WTC11 (cell line): ENCODE results near the gene CREB3L1. TPM values are rescaled to one million over a fixed set of nuclear protein-coding genes. Genes with fewer than 3 reads are reported as not detected.

Experiments used
- ATF1 ChIP-seq: sonication (generic); formaldehyde crosslinking; IDR thresholded peaks from 2 replicates; pipeline ENCODE4 v1.8.1; 2023; ENCODE audit warnings: mild to moderate bottlenecking, moderate library complexity, missing genetic modification reagents
- CBFB ChIP-seq: sonication (generic); formaldehyde crosslinking; IDR thresholded peaks from 2 replicates; pipeline ENCODE4 v1.8.1; 2022; ENCODE audit warnings: mild to moderate bottlenecking, low read depth, missing genetic modification reagents
- ETV6 ChIP-seq: sonication (generic); formaldehyde crosslinking; IDR thresholded peaks from 2 replicates; pipeline ENCODE4 v1.8.1; 2022; ENCODE audit warnings: mild to moderate bottlenecking, missing genetic modification reagents
- FOXJ3 ChIP-seq: sonication (generic); formaldehyde crosslinking; IDR thresholded peaks from 2 replicates; pipeline ENCODE4 v1.9.0; 2021; ENCODE audit warnings: missing genetic modification reagents, mild to moderate bottlenecking, borderline replicate concordance
- FOXP1 ChIP-seq: sonication (generic); formaldehyde crosslinking; IDR thresholded peaks from 2 replicates; pipeline ENCODE4 v1.8.0; 2022; ENCODE audit warnings: missing genetic modification reagents, mild to moderate bottlenecking, moderate library complexity, borderline replicate concordance
- GTF2I ChIP-seq: fragments of 250-450 bp; sonication (Bioruptor Pico); conservative IDR thresholded peaks from 2 replicates; pipeline ENCODE4 v1.4.0; 2021; ENCODE audit warnings: mild to moderate bottlenecking
- HMGA2 ChIP-seq: fragments of 250-450 bp; sonication (Bioruptor Pico); IDR thresholded peaks from 2 replicates; pipeline ENCODE4 v1.4.0; 2021; ENCODE audit warnings: mild to moderate bottlenecking, moderate library complexity
- HMGXB4 ChIP-seq: sonication (generic); formaldehyde crosslinking; IDR thresholded peaks from 2 replicates; pipeline ENCODE4 v1.8.1; 2023; ENCODE audit warnings: mild to moderate bottlenecking, moderate library complexity, missing genetic modification reagents
- KAT7 ChIP-seq: sonication (generic); formaldehyde crosslinking; IDR thresholded peaks from 2 replicates; pipeline ENCODE4 v1.8.1; 2023; ENCODE audit warnings: missing genetic modification reagents, mild to moderate bottlenecking, borderline replicate concordance
- MAX ChIP-seq: sonication (generic); formaldehyde crosslinking; IDR thresholded peaks from 2 replicates; pipeline ENCODE4 v1.8.0; 2022; ENCODE audit warnings: mild to moderate bottlenecking, missing genetic modification reagents
- MYBL2 ChIP-seq: sonication (generic); formaldehyde crosslinking; IDR thresholded peaks from 2 replicates; pipeline ENCODE4 v1.8.1; 2023; ENCODE audit warnings: mild to moderate bottlenecking, moderate library complexity, missing genetic modification reagents
- NFE2L1 ChIP-seq: sonication (generic); formaldehyde crosslinking; IDR thresholded peaks from 2 replicates; pipeline ENCODE4 v1.8.1; 2023; ENCODE audit warnings: missing genetic modification reagents
- PREB ChIP-seq: sonication (generic); formaldehyde crosslinking; IDR thresholded peaks from 2 replicates; pipeline ENCODE4 v1.8.1; 2022; ENCODE audit warnings: mild to moderate bottlenecking, missing genetic modification reagents, moderate library complexity, borderline replicate concordance
- SP1 ChIP-seq: sonication (generic); formaldehyde crosslinking; conservative IDR thresholded peaks from 2 replicates; pipeline ENCODE4 v1.8.1; 2022; ENCODE audit warnings: missing genetic modification reagents
- TCF7 ChIP-seq: sonication (generic); formaldehyde crosslinking; IDR thresholded peaks from 2 replicates; pipeline ENCODE4 v1.8.0; 2022; ENCODE audit warnings: mild to moderate bottlenecking, low read depth, missing genetic modification reagents, moderate library complexity
- TEAD4 ChIP-seq: sonication (generic); formaldehyde crosslinking; IDR thresholded peaks from 2 replicates; pipeline ENCODE4 v1.8.0; 2022; ENCODE audit warnings: mild to moderate bottlenecking, missing genetic modification reagents
- USF1 ChIP-seq: sonication (generic); formaldehyde crosslinking; IDR thresholded peaks from 2 replicates; pipeline ENCODE4 v1.8.0; 2022; ENCODE audit warnings: mild to moderate bottlenecking, missing genetic modification reagents
- ZNF317 ChIP-seq: sonication (generic); formaldehyde crosslinking; IDR thresholded peaks from 2 replicates; pipeline ENCODE4 v1.8.1; 2023; ENCODE audit warnings: low read depth, mild to moderate bottlenecking, moderate library complexity, missing genetic modification reagents, borderline replicate concordance
- total RNA-seq: library from RNA; stranded (reverse); gene quantifications from 3 replicates; pipeline ENCODE4 v1.2.3, GENCODE V29; 2021
- TF ChIP-seq, protein P1 (sequence below): sonication (generic); formaldehyde crosslinking; IDR thresholded peaks from 2 replicates; pipeline ENCODE4 v1.8.0; 2022; ENCODE audit warnings: mild to moderate bottlenecking, missing genetic modification reagents
- TF ChIP-seq, protein P2 (sequence below): sonication (generic); formaldehyde crosslinking; IDR thresholded peaks from 2 replicates; pipeline ENCODE4 v1.8.1; 2022; ENCODE audit warnings: low read depth, missing genetic modification reagents, borderline replicate concordance
- TF ChIP-seq, protein P3 (sequence below): sonication (generic); formaldehyde crosslinking; IDR thresholded peaks from 2 replicates; pipeline ENCODE4 v1.8.1; 2023; ENCODE audit warnings: mild to moderate bottlenecking, missing genetic modification reagents, moderate library complexity
- TF ChIP-seq, protein P4 (sequence below): sonication (generic); formaldehyde crosslinking; IDR thresholded peaks from 2 replicates; pipeline ENCODE4 v1.8.1; 2023; ENCODE audit warnings: mild to moderate bottlenecking, missing genetic modification reagents
- TF ChIP-seq, protein P5 (sequence below): sonication (generic); formaldehyde crosslinking; IDR thresholded peaks from 2 replicates; pipeline ENCODE4 v1.8.0; 2022; ENCODE audit warnings: missing genetic modification reagents

Gene CREB3L1
- total RNA-seq, 1 experiment from 2014 or later = 10.9 TPM

GRCh38 chr11:46332568-46333393, 55.3 kb downstream of the CREB3L1 start (continued):
- TF ChIP-seq, protein P1, sequence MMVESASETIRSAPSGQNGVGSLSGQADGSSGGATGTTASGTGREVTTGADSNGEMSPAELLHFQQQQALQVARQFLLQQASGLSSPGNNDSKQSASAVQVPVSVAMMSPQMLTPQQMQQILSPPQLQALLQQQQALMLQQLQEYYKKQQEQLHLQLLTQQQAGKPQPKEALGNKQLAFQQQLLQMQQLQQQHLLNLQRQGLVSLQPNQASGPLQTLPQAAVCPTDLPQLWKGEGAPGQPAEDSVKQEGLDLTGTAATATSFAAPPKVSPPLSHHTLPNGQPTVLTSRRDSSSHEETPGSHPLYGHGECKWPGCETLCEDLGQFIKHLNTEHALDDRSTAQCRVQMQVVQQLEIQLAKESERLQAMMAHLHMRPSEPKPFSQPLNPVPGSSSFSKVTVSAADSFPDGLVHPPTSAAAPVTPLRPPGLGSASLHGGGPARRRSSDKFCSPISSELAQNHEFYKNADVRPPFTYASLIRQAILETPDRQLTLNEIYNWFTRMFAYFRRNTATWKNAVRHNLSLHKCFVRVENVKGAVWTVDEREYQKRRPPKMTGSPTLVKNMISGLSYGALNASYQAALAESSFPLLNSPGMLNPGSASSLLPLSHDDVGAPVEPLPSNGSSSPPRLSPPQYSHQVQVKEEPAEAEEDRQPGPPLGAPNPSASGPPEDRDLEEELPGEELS (CRISPR knock-in tag) = peak; percentile 42; the same call in 1 of the 2 replicates
- TF ChIP-seq PREB (CRISPR knock-in tag) (no peak), SP1 (peak; percentile 36; the same call in 1 of the 2 replicates), FOXP1 (CRISPR knock-in tag) (peak; percentile 6; the same call in 1 of the 2 replicates), TEAD4 (CRISPR knock-in tag) (0 out of 2 replicates have a peak, but pooled peaks have one; percentile 49), USF1 (CRISPR knock-in tag) (no peak), MYBL2 (CRISPR knock-in tag) (no peak), ZNF317 (0 out of 2 replicates have a peak, but pooled peaks have one; percentile 20), CBFB (CRISPR knock-in tag) (no peak), GTF2I (CRISPR knock-in tag) (no peak), MAX (peak; percentile 66), ETV6 (CRISPR knock-in tag) (0 out of 2 replicates have a peak, but pooled peaks have one; percentile 51), ATF1 (CRISPR knock-in tag) (no peak), NFE2L1 (CRISPR knock-in tag) (no peak), TCF7 (CRISPR knock-in tag) (no peak), KAT7 (CRISPR knock-in tag) (peak; percentile 53; the same call in 1 of the 2 replicates), HMGXB4 (peak; percentile 92), FOXJ3 (CRISPR knock-in tag) (no peak), HMGA2 (CRISPR knock-in tag) (no peak)
- TF ChIP-seq, protein P2, sequence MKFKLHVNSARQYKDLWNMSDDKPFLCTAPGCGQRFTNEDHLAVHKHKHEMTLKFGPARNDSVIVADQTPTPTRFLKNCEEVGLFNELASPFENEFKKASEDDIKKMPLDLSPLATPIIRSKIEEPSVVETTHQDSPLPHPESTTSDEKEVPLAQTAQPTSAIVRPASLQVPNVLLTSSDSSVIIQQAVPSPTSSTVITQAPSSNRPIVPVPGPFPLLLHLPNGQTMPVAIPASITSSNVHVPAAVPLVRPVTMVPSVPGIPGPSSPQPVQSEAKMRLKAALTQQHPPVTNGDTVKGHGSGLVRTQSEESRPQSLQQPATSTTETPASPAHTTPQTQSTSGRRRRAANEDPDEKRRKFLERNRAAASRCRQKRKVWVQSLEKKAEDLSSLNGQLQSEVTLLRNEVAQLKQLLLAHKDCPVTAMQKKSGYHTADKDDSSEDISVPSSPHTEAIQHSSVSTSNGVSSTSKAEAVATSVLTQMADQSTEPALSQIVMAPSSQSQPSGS = no peak
- TF ChIP-seq, protein P3, sequence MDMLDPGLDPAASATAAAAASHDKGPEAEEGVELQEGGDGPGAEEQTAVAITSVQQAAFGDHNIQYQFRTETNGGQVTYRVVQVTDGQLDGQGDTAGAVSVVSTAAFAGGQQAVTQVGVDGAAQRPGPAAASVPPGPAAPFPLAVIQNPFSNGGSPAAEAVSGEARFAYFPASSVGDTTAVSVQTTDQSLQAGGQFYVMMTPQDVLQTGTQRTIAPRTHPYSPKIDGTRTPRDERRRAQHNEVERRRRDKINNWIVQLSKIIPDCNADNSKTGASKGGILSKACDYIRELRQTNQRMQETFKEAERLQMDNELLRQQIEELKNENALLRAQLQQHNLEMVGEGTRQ (CRISPR knock-in tag) = 0 out of 2 replicates have a peak, but pooled peaks have one; percentile 11
- TF ChIP-seq, protein P4, sequence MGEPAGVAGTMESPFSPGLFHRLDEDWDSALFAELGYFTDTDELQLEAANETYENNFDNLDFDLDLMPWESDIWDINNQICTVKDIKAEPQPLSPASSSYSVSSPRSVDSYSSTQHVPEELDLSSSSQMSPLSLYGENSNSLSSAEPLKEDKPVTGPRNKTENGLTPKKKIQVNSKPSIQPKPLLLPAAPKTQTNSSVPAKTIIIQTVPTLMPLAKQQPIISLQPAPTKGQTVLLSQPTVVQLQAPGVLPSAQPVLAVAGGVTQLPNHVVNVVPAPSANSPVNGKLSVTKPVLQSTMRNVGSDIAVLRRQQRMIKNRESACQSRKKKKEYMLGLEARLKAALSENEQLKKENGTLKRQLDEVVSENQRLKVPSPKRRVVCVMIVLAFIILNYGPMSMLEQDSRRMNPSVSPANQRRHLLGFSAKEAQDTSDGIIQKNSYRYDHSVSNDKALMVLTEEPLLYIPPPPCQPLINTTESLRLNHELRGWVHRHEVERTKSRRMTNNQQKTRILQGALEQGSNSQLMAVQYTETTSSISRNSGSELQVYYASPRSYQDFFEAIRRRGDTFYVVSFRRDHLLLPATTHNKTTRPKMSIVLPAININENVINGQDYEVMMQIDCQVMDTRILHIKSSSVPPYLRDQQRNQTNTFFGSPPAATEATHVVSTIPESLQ (CRISPR knock-in tag) = no peak
- TF ChIP-seq, protein P5, sequence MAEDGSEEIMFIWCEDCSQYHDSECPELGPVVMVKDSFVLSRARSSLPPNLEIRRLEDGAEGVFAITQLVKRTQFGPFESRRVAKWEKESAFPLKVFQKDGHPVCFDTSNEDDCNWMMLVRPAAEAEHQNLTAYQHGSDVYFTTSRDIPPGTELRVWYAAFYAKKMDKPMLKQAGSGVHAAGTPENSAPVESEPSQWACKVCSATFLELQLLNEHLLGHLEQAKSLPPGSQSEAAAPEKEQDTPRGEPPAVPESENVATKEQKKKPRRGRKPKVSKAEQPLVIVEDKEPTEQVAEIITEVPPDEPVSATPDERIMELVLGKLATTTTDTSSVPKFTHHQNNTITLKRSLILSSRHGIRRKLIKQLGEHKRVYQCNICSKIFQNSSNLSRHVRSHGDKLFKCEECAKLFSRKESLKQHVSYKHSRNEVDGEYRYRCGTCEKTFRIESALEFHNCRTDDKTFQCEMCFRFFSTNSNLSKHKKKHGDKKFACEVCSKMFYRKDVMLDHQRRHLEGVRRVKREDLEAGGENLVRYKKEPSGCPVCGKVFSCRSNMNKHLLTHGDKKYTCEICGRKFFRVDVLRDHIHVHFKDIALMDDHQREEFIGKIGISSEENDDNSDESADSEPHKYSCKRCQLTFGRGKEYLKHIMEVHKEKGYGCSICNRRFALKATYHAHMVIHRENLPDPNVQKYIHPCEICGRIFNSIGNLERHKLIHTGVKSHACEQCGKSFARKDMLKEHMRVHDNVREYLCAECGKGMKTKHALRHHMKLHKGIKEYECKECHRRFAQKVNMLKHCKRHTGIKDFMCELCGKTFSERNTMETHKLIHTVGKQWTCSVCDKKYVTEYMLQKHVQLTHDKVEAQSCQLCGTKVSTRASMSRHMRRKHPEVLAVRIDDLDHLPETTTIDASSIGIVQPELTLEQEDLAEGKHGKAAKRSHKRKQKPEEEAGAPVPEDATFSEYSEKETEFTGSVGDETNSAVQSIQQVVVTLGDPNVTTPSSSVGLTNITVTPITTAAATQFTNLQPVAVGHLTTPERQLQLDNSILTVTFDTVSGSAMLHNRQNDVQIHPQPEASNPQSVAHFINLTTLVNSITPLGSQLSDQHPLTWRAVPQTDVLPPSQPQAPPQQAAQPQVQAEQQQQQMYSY (CRISPR knock-in tag) = no peak
